Right hindlimb (tissue), 1 donor: ENCODE data around the gene CHAD.
"Not testable (repeated sequence)": the region's sequence is repeated elsewhere in the genome, so short reads cannot be mapped to it uniquely, and the experiment has no call there.

ENCODE experiments used
- DNase-seq: peaks from one replicate; pipeline ENCODE4 v3.0.0-alpha.2; 2018

Gene CHAD

GRCh38 chr17:50425682-50426471 is 42.8 kb downstream of the CHAD start, which contains the start of gene ACSF2:
Gene ACSF2, plus strand, starts transcription at chr17:50426218. Its CDS starts 44 bp downstream, at chr17:50426262.
- peak; percentile 81 for DNase-seq

- no peak for DNase-seq
These were observed 43.5 kb downstream of the CHAD start for GRCh38 chr17:50424996-50425681.

- DNase-seq, result no peak
These were observed 44.3 kb downstream of the CHAD start for GRCh38 chr17:50424246-50424995.

DNA sequence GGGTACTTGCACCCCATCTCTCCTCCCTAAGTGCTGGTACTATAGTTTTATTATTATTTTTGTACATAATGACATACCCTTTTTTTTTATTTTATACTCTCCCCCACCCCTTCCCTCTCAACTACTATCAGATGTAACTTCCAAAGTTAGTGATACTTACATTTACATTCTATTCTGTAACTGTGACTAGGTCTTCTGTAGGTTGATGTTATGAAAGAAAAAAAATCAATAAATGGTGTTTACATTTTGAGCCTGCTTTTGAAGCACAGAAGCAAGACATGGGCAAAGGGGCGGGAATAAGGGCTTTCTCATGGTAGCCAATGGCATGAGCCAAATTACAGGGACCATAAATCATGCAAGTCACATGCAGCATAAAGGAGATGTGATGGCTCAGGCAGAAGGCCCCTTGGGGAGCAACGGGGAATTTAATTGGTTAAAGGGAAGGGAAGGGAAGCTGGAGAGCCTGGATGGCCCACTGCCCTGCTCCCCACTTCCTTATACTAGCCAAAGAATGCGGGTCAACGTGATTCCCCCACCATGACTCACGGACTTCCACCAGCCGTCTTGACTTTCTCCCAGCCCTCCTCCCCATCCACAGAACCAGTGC is 45.0 kb downstream of the CHAD start:
- DNase-seq, result no peak

DNA sequence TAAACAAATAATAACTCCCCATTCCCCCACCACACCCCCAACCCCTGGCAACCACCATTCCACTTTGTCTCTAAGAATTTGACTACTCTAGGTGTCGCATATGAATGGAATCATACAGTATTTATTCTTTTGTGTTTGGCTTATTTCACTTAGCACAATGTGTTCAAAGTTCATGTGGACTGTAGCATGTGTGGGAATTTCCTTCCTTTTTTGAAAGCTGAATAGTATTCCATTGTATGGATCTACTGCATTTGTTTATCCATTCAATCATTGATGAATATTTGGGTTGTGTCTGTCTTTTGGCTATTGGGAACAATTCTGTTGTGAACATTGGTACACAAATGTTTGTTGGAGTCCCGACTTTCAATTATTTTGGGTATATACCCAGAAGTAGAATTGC is 45.9 kb downstream of the CHAD start:
- DNase-seq, result no peak

DNA sequence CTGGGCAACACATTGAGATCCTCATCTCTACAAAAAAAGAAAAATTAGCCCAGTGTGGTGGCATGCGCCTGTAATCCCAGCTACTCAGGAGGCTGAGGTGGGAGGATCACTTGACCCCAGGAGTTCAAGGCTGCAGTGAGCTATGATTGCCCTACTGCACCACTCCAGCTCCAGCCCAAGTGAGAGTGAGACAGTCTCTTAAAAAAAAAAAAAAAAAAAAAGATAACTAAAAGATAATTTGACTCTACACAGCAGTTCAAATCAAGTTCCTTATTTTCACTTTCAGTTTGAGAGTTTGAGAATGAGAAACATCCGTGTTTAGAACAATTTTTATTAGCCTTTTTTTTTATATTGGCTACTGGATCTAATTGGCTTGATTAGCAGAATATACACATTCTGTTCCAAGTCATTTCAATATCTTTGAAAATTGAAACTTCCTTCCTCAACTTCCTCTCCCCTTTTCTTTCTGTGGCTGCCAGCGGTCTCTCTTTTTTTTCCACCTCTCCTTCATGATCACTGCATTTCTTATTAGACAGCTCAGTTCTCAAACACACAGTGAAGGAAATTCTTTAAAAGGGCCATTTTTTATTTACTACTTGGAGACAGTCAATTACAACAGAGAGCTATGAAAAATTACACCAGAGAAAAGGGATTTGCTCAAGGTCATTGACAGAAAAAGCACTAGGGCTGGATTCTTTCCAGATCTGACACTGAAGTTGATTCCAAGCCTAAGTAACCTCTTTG is 47.2 kb downstream of the CHAD start:
- no peak for DNase-seq

DNA sequence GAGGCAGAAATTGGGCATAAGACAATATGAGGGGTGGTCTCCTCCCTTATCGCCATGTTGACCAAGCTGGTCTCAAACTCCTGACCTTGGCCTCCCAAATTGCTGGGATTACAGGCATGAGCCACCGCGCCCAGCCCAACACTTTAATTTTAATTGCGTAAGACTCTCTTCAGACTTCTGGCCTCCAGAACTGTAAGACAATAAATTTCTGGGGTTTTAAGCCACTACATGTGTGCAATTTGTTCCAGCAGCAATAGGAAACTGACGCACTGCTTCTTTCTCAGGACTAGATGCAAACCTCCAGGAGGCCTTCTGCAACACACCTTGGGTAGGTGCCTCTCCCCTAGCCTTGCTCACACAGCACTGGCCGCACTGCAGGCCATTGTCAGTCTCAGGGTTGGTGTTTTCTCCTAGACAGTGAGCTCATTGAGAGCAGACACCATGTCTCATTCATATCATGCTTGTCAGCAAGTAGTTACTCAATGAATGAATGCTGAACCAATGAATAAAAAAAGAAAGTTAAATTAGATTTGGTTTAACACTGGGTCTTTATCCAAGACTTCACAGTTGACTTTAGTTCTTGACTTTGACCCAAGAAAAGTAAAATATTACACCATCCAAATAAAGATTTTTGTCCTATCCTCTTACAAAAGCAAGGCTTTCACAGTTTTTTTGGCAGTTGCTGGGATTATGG is 48.1 kb downstream of the CHAD start:
- no peak for DNase-seq

DNA sequence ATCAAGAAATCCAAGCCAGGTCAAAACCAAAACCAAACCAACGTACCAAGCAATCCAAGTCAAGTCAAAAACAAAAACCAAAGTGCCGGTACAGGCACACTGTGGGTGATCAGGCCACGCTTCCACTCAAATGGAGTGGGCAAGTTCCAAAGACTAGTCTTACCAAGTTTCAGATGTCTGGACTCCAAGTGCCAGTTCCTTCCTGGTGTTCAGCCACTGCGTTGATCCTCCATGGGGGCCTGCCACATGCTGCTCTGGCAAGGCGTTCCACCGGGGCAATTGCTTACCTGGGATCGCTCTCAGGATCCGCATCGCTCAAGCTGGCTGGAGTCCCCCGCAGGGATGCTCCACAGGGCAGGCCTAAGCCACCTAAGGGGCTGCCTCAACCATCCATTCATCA is 49.1 kb downstream of the CHAD start:
- not testable (repeated sequence) for DNase-seq

GRCh38 chr17:50414808-50415207 is 53.9 kb downstream of the CHAD start:
- no peak for DNase-seq
